Measurements from ENCODE around the gene PRR16.

The PRR16 gene

DNA sequence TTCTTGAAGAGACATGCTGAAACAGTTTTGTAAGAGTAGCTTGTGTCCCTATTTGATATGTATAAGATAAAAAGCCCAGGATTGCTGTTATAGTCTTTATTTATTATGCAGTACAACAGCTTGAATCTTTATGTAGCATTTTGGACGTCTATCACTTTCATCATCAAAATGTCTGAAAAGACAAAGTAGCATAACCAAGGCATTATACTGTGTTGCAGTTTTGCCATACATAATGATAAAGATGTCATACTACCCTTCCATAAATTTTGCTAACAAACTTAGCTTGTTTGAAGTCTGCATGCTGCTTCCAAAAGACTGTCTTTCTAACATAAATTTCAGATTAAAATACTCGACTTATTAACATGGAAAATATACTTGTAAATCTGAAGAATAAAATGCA lies 127.8 kb downstream of the PRR16 start:
- DNase-seq: no peak

DNA sequence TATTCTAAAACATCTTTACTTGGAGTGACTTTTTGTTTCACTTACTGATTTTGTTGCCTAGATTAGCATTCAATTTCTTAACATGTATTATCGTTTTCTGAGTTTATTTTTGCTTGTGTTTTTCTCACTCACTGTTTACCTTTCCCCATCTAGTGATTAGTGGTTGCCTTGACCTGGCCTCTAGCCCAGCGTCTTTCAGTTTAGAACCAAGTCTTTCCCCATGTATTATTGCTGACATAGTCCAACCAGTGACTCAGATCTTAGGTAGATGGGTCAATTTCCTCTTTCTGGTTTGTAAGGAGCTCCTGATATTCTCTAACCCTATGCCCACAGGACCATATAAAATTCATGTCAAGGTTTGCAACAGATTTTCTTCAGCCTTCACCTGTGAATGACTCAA lies 135.5 kb downstream of the PRR16 start:
- no peak for DNase-seq

- no peak for DNase-seq
Measured at GRCh38 chr5:120600639-120601038, 136.5 kb downstream of the PRR16 start.

DNA sequence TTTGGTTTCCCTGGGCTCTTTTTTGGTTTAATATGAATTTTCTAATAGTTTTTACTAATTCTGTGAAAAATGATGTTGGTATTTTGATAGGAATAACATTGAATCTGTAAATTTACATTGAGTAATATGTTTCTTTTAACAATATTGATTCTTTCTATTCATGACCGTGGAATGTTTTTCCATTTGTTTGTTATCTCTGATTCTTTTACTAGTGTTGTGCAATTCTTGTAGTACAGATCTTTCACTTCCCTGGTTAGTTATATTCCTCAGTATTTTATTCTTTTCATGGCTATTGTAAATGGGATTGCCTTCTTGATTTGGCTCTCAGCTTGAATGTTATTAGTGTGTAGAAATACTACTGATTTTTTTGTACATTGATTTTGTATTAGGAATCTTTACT lies 137.9 kb downstream of the PRR16 start:
- no peak for DNase-seq

GRCh38 chr5:120604884-120605283 lies 140.8 kb downstream of the PRR16 start:
- DNase-seq: no peak

GRCh38 chr5:120605325-120606079 lies 141.4 kb downstream of the PRR16 start:
- no peak for DNase-seq

DNA sequence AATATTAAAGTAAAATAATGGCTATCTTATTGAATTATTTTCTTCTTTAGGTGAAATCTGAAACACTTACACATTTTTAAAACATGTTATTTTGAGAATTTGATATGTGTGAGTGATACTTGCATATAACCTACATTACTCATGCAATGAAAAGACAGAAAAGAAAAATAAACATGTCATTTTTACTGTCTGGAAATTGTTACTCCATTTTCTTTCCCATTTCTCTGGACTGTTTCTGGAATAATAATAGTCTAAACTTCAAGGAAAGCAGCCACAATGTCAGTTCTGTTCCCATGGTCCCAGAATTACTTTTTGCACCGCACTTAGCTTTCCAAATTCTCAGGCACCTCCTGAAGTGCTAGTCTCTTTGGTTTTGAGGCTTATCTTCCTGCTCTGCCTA lies 145.5 kb downstream of the PRR16 start:
- DNase-seq: no peak

DNA sequence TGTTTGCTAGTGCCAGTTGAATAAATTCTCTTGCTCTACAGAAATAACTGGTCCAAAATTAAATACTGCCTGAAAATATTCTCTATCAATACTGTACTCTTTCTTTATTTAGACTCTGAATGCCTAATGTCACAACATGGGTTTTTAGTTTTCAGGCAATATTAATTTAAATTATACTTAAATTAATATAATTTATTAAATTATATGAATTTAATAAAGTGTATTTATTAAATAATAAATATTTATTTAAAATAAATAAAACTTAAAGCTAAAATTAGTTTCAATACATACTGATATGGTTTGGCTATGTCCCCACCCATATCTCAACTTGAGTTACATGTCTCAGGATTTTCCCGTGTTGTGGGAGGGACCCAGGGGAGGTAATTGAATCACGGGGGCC lies 146.0 kb downstream of the PRR16 start:
- DNase-seq: no peak

DNA sequence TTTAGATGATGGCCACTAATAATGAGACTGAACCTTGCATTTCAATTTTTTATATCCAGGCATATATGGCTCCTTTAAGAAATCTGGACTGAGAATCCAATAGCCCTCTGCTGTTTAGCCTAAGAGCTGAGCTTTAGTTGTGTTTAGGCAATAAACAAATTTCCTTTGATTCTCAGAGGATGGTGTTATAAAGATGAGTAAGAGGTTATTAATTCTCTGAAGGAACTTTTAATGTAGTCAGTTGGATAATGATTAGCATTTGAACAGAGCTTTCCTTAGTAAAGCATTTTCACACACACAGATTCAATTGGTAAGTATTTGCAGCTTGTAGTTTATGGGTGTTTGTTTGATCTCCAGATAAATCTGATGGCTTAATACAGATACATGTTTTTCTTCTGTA lies 149.6 kb downstream of the PRR16 start:
- DNase-seq: no peak

GRCh38 chr5:120614531-120615180 lies 150.6 kb downstream of the PRR16 start:
- no peak for DNase-seq

DNA sequence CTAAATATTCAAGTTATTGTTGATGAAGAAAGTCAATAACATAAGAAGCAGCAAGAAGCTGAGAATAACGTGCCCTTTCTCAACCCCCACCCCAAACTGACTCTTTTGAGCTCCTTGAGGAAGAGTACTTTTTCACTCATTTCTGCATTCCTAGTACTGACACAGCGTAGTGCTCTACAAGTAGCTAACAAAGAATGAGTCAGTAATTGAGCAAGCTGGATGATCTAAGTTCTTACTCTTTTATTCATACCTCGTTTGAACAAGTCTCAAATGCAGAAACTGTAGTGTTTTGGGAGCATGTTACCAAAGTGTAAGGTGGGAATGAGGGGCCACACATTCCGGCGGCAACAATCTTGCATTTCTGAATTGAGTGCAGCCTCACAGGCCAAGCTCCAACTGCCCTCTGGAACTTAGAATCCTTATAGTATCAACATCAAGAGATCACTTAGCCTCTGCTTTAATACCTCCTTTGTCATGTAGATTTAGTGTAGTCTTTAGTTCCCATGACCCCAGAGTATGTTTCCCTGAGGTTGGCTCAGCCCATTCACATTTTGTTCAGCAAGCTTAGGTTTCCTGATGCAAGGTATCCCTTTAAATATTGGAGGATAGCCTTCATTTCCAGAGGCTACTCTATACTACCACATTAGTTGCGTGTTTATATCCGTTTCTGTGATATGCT lies 152.0 kb downstream of the PRR16 start:
- DNase-seq: no peak

DNA sequence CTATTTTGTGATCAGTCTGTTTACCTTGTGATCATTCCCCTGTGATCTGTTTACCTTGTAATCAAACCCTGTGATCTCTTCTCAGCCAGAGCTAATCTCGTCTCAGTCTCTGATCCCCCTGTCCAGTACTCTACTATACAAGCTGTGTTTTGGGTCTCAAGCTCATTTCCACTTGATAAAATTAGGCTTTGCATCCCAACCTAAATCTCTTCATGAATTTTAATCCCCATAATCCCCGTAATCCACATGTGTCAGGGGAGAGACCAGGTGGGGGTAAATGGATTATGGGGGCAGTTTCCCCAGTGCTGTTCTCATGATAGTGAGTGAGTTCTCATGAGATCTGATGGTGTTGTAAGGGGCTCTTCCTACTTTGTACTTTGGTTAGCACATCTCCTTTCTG lies 157.2 kb downstream of the PRR16 start:
- no peak for DNase-seq

DNA sequence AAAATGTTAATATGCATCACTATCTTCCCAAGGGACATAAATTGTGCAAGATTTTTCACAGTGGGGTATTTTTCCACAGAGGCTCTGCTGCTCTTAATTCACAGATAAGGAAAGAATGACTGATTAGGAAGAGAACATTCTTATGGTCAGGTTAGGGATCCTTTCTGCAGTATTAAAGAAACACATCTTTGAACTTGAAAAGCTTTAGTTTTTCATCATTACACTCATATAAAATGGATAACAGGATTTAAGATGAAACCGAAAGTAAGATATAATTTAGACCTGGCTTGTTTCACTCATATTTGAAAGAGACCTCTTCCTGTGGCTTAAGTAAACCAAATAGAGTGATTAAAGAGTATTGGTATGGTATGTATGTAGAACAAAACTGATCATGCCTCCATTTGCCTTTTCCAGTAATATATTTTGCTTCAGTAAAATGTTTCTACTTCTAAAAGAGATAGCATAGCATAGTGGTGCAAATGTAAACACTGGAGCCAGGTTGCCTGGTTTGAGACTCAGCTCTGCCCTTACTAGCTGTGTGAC lies 160.0 kb downstream of the PRR16 start:
- DNase-seq: no peak

DNA sequence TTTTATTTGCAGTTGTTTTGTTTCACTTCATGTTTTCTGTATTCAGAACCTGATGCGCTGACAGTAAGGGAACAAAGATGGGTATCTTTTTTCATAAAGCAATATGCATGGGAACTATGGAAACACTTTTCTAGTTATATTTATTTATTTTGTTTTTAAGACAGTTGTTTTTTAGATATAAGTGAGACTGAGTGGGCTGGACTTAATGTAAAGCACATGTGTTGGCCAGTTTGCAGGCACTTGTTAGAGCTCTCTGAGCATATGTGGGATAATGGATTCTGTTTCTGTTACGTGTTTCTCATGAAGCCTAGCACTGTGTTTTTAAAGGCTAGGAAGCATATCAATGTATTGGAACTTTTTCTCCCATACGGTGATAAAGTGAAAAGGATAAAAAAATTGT lies 164.1 kb downstream of the PRR16 start:
- DNase-seq: no peak

- DNase-seq: no peak
Measured at GRCh38 chr5:120630550-120630949, 166.4 kb downstream of the PRR16 start.

GRCh38 chr5:120631611-120632010 lies 167.5 kb downstream of the PRR16 start:
- DNase-seq: no peak

- no peak for DNase-seq
Measured at GRCh38 chr5:120632430-120632829, 168.3 kb downstream of the PRR16 start.

- DNase-seq: no peak
Measured at GRCh38 chr5:120638449-120638848, 174.3 kb downstream of the PRR16 start.

- DNase-seq: no peak
Measured at GRCh38 chr5:120640778-120641177, 176.7 kb downstream of the PRR16 start.

GRCh38 chr5:120644516-120644915 lies 180.4 kb downstream of the PRR16 start:
- DNase-seq: no peak

GRCh38 chr5:120655828-120656435 lies 191.8 kb downstream of the PRR16 start:
- no peak for DNase-seq

DNA sequence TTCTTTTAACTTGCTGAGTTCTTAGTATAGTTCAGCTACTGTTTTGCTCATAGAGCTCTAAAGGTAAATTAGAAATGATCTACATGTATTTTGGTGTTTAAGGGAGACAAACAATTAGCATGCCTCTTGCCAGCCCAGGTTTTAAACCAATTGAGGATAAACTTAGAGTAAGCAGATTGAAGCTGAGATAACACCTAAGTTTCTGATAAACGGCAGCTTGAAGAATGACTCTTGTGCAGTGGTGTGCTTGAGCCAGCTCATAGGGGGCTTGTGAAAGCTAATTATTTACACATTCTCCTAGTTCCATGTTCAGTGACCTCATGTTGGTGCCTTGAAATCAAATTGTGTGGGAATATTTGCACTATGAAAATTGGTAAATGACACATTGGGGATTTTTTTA lies 193.0 kb downstream of the PRR16 start:
- DNase-seq: no peak

DNA sequence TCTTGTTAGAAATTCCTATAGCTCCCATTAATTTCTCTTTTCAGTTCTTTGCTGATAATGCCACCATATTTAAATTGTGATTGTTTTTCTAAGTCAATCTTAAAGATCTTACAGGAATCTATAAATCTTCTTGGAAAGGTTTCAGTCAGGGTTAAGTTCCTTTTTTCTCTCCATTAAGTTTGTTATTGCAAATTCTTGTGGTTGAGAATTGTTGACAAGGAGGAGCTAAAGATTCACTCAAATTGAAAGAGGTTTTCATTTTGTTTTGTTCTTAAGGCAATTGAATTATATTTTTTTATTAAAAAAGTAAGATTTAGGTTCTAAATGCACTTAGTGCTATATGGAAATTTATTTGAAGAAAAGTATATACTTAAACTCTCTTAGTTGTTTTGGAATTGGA lies 213.4 kb downstream of the PRR16 start:
- DNase-seq: no peak

DNA sequence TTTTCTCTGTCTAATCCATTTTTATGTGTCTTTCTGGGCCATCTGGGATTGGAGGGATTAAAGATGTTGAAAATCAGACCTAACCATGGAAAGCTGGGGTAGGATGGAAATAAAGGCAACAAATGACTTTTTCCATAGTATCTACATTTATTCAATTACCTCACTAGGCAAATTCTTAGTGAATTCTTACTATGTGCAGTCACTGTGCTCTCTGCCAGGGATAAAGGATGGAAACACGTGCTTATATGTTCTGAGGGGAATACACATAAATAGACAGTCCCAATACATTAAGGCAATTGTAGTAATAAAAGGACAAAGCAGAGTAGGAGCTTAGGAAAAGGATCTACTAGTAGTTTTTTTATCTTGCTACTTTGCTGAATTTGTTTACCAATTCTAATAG lies 214.2 kb downstream of the PRR16 start:
- no peak for DNase-seq
